HG02943 (cell line): ENCODE measurements around the gene MAD1L1.

ENCODE experiments used
- ATAC-seq: cut with Tn5 transposase; IDR thresholded peaks from one replicate; pipeline ENCODE4 v1.9.1; 2021; ENCODE audit warnings: mild to moderate bottlenecking, low read depth, moderate library complexity; ENCODE audit not compliant: unreplicated experiment

MAD1L1 gene

DNA sequence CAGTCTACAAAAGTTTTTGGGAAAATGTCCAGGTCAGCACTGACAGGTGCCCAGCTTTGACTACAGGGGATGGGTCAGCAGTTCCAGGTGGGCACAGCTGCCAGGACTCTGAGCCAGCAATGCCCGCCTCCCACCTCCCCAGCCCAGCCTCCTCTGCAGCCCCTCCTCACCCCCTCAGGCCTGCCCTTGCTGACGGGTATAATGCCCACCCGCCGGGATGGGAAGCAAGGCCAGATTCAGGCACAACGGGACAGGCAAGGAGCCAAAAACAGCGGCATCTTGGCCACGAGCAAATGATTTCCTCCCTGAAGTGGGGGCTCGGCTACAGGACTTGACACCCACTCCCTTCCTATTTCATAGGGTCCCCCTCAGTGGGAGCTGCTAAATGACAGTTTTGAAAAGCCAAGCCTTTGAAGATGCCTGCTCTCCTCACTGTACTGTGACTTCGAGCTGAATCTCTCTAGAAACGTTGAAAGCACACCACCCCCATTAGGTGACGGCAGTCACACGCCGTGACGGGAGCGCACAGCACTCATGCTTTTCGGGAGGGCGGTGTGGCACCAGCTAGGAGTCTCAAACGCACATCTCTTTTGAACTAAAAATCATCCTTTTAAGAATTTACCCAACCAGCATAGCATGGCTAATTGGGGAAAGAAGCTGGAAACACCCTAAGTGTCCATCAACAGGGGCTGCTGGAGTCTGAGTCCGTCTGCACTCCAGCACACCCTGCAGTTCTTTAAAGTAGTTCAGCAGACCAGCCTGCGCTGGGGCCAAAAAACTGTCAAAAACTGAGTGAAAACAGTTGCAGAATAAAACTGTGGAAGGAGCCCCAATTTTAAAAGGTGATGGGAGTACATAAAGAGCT is 29.6 kb downstream of the MAD1L1 start:
- ATAC-seq = no peak

GRCh38 chr7:2202361-2202761 is 30.4 kb downstream of the MAD1L1 start:
- no peak for ATAC-seq

DNA sequence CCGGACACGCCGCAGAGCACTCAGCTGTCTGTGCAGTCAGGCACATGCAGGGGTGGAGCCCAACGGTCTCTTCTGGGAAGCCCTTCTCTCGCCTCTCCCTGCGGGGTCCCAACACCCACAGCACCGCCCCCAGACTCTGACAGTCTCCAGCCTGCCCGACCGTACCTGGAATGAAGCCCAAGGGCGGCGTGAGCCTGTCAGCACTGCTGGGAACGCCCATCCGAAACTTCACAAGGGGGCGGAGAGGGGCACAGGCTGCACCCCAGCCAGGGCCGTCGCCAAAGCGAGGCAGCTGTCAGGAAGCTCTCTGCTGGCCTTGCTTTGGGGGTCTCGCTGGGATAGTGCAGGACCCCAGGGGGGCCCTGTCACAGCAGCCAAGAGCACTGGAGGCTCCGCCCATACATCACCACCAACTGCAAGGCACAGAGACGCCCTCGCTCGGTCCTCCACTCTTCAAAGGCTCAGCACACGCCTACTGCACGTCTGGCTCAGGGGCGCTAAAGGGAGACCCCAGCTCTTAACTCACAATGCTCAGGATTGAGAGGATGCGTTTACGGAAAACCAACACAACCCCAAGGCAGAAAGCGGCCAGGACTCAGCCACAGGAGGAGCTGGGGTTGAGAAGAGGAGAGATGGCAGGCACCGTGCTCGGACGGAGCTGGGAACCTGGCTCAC is 30.9 kb downstream of the MAD1L1 start:
- ATAC-seq = no peak

DNA sequence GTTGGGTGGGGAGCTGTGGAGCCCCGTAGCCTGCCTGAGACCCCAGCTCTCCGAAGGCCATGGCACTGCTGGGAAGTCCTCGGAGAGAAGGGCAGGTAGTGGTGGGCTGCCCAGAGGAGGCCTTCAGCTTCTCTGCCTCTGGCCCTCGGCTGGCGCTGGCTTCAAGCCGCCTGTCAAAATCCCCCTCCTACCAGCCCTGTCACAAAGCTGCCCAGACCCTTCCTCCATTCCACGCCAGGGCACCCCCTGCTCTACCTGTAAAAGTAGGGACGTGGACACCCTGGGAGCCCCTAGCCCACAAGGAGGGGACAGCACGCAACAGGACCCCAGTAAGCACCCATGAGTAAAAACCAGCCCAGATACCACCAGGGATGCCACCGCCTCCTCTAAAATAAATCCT is 31.6 kb downstream of the MAD1L1 start:
- ATAC-seq = no peak

- ATAC-seq = no peak
These were observed 32.2 kb downstream of the MAD1L1 start for GRCh38 chr7:2200584-2200980.

DNA sequence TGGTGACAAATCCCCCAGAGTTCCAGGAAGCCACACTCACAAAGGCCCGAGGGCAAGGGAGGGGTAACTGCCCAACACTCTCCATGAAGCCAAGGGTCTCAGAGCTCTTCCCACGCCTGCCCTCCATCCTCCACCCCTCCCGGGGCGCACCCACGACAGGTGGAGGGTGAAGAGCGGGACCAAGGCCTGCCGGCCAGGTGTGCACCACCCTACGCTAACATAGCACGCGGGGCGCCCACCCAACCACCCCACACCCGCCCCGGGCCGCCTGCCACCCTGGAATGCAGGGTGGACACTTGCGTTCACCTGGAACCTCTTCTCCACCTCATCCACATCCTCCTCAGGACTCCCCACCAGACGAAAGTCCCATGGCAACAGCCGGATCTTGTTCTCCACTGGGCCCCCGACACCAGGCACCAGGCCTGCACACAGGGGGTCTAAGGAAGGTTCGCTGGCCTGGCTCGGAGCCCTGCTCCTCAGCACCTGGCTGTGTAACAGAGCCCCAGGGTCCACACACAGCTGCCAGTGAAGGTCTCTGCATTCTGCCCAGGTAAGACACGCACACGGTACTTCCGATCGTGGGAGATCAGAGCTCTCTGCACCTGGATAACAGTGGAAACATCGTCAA is 32.7 kb downstream of the MAD1L1 start:
- no peak for ATAC-seq

DNA sequence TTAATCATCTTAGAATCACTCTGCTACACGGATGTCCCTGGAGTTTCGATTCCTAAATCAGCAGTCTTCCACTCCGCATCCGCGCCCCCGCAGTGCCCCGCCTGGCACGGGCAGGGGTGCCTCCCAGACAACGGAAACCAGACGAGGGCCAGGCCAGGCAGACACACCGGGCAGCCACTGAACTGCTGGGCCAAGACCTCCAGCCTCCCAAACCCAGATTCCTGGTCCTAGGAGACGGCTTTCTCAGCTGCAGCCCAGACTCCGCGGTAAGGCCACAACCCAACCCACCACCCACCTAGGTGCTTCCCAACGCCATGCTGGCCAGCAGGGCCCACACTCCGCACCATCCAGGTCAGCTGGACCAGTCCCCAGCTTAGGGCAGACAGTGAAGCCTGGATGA is 33.2 kb downstream of the MAD1L1 start:
- ATAC-seq = no peak

GRCh38 chr7:2198760-2199159 is 34.0 kb downstream of the MAD1L1 start:
- ATAC-seq = no peak

GRCh38 chr7:2198206-2198605 is 34.5 kb downstream of the MAD1L1 start:
- no peak for ATAC-seq

DNA sequence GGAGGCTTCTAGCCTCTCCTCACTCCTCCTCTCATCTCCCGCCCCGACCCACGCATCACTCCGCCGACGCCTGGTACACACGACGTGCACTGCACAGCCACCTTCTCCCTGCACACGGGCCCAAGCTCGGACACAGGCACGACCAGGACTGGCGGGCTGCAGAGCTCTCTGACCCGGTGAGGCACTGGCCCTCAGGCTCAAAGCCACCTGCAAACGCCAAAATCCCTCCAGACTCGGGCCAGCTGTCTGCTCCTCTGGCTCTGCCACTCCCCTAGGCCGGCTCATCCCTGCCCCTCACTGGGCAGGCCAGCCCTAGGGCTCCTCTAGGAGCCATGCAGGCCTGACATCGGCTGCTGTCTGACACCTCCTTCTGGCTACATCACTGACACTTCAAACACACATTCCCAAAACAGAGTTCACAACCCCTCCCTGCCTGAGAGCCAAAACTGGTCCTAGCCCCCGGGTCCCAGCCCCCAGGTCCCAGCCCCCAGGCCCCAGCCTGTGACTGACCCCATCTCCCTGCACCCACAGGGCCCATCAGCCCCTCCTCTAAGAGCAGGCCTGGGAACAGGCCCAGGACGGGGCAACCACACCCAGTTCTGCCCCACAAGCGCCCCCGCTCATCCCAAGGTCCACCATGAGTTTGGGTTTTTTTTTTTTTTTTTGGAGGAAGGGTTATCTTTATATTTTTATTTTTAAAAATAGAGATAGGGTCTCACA is 35.1 kb downstream of the MAD1L1 start:
- ATAC-seq = no peak

DNA sequence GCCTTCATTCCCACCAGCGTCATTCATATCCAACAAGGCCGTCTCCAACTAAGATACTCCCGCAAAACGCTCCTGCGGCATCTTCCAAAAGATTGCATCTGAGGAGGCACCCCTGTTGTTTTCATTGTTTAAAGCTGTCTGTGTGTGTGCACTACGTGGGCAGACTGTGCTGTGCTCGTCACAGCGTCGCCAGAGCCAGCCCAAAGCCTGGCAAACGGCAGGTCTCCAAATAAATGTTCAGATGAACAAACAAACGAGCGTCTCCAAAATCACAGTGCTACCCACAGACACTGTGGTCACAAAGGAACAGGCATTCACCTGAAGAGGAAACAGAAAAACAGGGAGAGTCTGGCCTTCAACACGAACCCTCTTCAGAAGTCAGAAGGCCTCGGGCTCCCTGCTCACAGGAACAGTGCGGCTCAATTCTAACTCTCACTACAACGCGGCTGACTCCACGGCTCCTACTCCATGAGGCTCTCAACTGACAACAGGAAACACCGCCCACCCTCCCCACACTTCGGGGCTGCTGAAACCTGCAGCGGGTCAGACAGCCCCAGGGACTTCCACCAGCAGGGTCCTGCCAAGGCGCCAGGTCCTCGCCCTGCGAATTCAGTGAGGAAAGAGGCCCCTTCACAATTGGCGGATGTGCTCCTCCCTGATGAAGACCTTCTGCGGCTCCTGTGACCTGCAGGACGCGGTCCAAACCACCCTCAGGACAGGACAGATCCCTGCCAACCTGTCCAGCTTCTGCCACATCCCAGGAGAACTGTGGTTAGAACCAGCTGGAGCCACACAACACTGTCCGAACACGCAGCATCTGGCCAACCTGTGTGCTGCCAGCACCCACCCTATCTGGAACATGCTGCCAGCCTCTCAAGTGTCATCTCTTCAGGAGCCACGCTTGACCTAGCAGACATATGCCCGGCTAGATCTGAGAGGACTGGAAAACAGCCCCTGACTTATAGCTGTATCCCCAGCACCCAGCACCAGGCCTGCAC is 36.1 kb downstream of the MAD1L1 start:
- ATAC-seq = no peak

- ATAC-seq = no peak
These were observed 37.1 kb downstream of the MAD1L1 start for GRCh38 chr7:2195400-2196246.

GRCh38 chr7:2193575-2194305 is 39.0 kb downstream of the MAD1L1 start:
- no peak for ATAC-seq

GRCh38 chr7:2192831-2193534 is 39.8 kb downstream of the MAD1L1 start:
- ATAC-seq = no peak

- no peak for ATAC-seq
These were observed 41.7 kb downstream of the MAD1L1 start for GRCh38 chr7:2191016-2191415.

GRCh38 chr7:2190531-2190930 is 42.2 kb downstream of the MAD1L1 start:
- no peak for ATAC-seq

DNA sequence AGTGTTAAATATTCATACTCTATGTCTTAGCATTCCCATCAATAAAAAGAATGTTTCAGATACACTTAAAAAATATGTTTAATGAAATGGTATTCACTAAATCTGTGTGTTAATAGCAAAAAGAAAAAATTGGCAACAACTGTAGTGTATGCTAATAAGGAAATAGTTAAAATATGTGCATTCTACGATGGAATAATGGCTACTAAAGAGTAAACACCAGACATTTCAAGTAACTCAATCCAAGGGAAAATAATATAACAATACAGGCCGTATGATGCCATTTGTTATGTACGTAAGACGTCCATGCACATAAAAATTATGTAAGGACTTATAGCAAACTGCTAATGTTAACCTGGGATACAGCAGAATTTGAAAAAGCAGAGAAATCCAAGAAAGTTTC is 46.6 kb downstream of the MAD1L1 start:
- no peak for ATAC-seq

DNA sequence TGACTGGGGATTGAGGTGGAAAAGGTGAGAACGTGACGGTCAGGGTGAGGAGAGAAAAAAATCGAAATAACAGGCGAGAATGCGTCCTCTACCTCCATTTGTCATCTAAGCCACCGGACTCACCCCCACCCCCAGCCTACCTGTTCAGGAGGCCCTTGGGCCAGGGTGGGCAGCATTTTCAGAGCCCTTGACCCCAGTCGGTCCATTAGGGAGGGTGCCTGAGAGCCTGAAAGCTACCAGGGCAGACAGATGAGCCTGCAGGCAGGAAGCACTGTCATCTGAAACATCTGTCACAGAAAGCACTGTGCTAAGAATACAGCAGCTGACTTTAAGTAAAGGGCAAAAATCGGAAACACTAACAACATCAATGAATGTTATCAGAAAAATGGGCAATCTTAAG is 47.0 kb downstream of the MAD1L1 start:
- ATAC-seq = no peak
